Stimulated activated naive CD8-positive, alpha-beta T cell treated with anti-CD3 and anti-CD28 coated beads, Interleukin-15, Interleukin-2, amounts not matched to agents 100 ng/mL and 50 ng/mL, for 24 hours (primary cell): Measurements from ENCODE around the gene CACNG5.

Experiments used
- H3K27ac Mint-ChIP-seq: one replicate; pipeline ENCODE4 v1.8.0; 2021; ENCODE audit warnings: mild to moderate bottlenecking, mixed read lengths
- H3K27me3 Mint-ChIP-seq: one replicate; pipeline ENCODE4 v1.8.0; 2021; ENCODE audit warnings: mixed read lengths
- H3K36me3 Mint-ChIP-seq: one replicate; pipeline ENCODE4 v1.8.0; 2021; ENCODE audit warnings: low read depth, mixed read lengths
- H3K4me1 Mint-ChIP-seq: one replicate; pipeline ENCODE4 v1.8.0; 2021; ENCODE audit warnings: low read depth, mixed read lengths
- H3K4me3 Mint-ChIP-seq: one replicate; pipeline ENCODE4 v1.8.0; 2021; ENCODE audit warnings: mild to moderate bottlenecking, mixed read lengths
- H3K9me3 Mint-ChIP-seq: one replicate; pipeline ENCODE4 v1.8.0; 2021; ENCODE audit warnings: mixed read lengths

Gene CACNG5

DNA sequence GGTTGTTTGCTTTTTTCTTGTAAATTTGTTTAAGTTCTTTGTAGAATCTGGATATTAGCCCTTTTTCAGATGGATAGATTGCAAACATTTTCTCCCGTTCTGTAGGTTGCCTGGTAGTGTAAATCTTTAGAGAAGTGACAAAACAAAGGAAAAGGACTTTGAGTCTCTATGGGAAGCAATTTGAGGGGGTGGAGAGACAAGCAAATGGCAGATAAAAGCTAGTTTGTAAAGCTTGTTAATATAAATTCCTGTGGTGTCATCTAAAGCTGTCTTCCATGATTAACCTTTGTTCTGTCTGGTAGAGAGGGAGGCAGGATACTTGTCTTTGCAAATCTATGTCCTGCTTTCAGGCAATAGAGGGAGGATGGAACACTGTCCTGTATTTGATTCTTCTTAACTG, 89.0 kb downstream of the CACNG5 start:
- Mint-ChIP-seq H3K4me3 (no peak overlapping the region), H3K4me1 (no peaks in the 10 kb centered on the region), H3K27me3 (peaks cover 41% of the 10 kb centered on the region), H3K9me3 (peaks cover 7% of the 10 kb centered on the region), H3K36me3 (peaks cover 4% of the 10 kb centered on the region), H3K27ac (no peak overlapping the region)

DNA sequence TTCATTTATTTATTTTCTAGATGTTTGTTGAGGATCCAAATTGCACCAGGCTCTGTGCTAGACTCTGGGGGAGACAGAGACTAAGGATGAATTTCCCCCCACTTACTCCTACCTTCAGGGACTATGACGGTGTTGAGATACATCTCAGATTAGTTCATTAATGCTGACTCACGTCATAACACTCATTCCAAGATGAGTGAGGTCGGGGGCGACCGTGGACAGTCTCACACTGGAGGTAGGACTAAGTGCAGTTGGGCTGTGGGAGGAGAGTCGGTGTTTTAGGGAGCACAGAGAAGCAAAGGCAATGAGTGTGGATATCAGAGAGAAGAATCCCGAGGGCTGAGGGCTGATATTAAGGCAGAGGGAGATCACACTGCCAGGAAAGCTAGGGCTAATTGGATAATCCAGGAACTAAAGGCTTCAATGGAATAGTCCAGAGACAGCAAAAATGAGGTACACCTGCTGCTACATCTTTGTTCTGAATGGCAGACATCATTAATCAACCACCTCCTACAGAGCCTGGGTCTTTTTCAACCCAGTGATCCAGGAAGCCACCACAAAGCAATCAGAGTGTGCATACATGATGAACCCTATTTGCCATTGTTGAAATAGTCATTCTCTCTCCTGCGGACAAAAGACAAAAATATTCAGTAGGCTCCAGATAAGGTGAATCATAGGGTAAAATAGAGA, 91.0 kb downstream of the CACNG5 start:
- Mint-ChIP-seq H3K4me1 (no peaks in the 10 kb centered on the region), H3K9me3 (peaks cover 7% of the 10 kb centered on the region), H3K4me3 (no peak overlapping the region), H3K36me3 (peaks cover 4% of the 10 kb centered on the region), H3K27me3 (peaks cover 48% of the 10 kb centered on the region), H3K27ac (no peak overlapping the region)

GRCh38 chr17:66928949-66929348, 94.0 kb downstream of the CACNG5 start:
- Mint-ChIP-seq H3K4me3 (no peak overlapping the region), H3K36me3 (no peaks in the 10 kb centered on the region), H3K27ac (no peak overlapping the region), H3K27me3 (peaks cover 43% of the 10 kb centered on the region), H3K9me3 (no peaks in the 10 kb centered on the region), H3K4me1 (no peaks in the 10 kb centered on the region)

GRCh38 chr17:66929591-66929990, 94.7 kb downstream of the CACNG5 start:
- H3K27me3 Mint-ChIP-seq, result peaks cover 37% of the 10 kb centered on the region
- no peak overlapping the region for H3K4me3 Mint-ChIP-seq
- H3K4me1 Mint-ChIP-seq, result no peaks in the 10 kb centered on the region
- H3K27ac Mint-ChIP-seq, result no peak overlapping the region
- H3K9me3 Mint-ChIP-seq, result peaks cover under 1% of the 10 kb centered on the region
- no peaks in the 10 kb centered on the region for H3K36me3 Mint-ChIP-seq

DNA sequence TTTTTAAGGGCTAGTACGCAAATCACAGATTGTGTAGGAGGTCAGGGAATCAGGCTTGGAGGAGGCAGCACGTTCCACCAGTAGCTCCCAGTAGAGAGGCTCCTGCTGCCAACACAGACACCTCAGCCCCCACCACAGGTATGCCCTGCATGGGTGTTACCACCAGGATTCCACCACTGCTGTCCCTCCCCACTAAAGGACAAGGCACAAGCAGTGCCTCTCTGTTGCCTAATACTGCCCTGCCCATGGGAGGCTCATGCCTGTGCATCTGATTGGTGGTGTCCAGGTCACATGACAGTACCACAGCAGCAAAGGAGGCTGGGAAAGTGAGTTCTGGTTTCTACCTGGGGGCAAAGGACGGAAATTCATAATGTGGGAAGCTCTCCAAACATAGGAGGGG, 96.0 kb downstream of the CACNG5 start:
- peaks cover 5% of the 10 kb centered on the region for H3K9me3 Mint-ChIP-seq
- H3K27me3 Mint-ChIP-seq, result peaks cover 37% of the 10 kb centered on the region
- no peaks in the 10 kb centered on the region for H3K4me1 Mint-ChIP-seq
- no peak overlapping the region for H3K27ac Mint-ChIP-seq
- H3K36me3 Mint-ChIP-seq, result no peaks in the 10 kb centered on the region
- H3K4me3 Mint-ChIP-seq, result no peak overlapping the region

DNA sequence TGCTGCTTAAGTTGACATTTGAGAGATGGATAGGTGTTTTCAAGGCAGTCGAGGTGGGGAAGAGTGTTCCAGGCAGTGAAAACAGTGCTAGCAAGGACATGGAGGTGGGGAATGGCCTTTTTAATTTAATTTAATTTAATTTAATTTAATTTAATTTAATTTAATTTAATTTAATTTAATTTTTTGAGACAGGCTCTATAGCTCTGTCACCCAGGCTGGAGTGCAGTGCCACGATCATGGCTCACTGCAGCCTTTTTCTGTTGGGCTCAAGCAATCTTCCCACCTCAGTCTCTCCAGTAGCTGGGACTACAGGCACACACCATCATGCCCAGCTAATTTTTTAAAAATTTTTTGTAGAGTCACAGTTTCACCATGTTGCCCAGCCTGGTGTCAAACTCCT, 97.4 kb downstream of the CACNG5 start:
- Mint-ChIP-seq H3K4me1 (no peaks in the 10 kb centered on the region), H3K9me3 (peaks cover 5% of the 10 kb centered on the region), H3K27me3 (peaks cover 27% of the 10 kb centered on the region), H3K36me3 (no peaks in the 10 kb centered on the region), H3K27ac (no peak overlapping the region), H3K4me3 (no peak overlapping the region)

GRCh38 chr17:66934040-66934439, 99.1 kb downstream of the CACNG5 start:
- no peaks in the 10 kb centered on the region for H3K36me3 Mint-ChIP-seq
- no peak overlapping the region for H3K4me3 Mint-ChIP-seq

More at GRCh38 chr17:66934040-66934439, 99.1 kb downstream of the CACNG5 start:
- Mint-ChIP-seq H3K4me1 (no peaks in the 10 kb centered on the region), H3K9me3 (peaks cover 5% of the 10 kb centered on the region), H3K27me3 (peaks cover 24% of the 10 kb centered on the region), H3K27ac (no peak overlapping the region)
